GM10248 (cell line): ENCODE measurements around the gene KCNT1.

Experiments
- CTCF ChIA-PET: fragments of 300-600 bp; sonication (Branson Sonifier 250); formaldehyde crosslinking; extraction: SDS; loops from one replicate; lab custom pipeline; 2021; ENCODE audit warnings: antibody characterized with exemption; lab: Yijun Ruan, JAX
- POLR2A ChIA-PET: fragments of 350-650 bp; sonication (Branson Sonifier 250); formaldehyde crosslinking; extraction: SDS; loops from one replicate; lab custom pipeline; 2020; ENCODE audit warnings: antibody characterized with exemption; lab: Yijun Ruan, JAX
- DNase-seq: peaks from one replicate; pipeline ENCODE4 v3.0.0; 2012; ENCODE audit errors: extremely low spot score
- TF ChIP-seq, protein P1 (sequence below): IDR thresholded peaks from 2 replicates; pipeline ENCODE4 v1.5.1; 2012; ENCODE audit warnings: mild to moderate bottlenecking, low read depth; ENCODE audit errors: extremely low read depth, missing control alignments, control extremely low read depth

The KCNT1 gene

DNA sequence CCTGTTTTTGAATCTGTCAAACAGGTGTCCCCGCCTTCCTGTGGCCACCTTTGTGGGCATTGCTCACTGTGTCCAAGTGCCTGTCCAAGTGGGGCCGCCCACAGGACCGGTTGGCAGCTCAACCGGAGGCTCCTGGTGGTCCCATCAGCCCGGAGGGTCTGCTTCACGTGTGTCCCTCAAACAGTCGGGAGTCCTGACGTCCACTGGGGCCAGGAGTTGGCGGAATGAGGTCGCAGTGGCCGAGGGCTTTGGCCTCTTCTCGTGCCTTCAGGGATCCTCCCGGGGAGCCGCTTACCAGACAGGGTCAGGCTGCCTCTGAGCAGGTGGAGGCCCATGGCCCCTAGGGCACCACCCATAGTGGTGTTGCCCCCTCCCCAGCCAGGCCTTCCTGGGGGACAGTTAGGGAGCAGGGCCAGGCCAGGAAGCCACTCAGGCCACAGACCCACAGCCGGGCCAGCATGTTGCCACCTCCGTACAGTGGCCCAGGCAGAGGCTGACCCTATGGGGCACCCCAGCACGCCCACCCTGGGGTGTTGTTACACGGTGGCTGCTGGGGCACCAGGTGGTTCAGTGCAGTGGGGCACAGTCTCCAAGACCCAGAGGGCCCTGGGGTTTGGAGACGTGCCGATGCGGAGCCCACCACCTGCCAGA is 69.5 kb downstream of the KCNT1 start:
- ChIA-PET CTCF (no interaction called here), POLR2A (no interaction called here)
- TF ChIP-seq, protein P1, sequence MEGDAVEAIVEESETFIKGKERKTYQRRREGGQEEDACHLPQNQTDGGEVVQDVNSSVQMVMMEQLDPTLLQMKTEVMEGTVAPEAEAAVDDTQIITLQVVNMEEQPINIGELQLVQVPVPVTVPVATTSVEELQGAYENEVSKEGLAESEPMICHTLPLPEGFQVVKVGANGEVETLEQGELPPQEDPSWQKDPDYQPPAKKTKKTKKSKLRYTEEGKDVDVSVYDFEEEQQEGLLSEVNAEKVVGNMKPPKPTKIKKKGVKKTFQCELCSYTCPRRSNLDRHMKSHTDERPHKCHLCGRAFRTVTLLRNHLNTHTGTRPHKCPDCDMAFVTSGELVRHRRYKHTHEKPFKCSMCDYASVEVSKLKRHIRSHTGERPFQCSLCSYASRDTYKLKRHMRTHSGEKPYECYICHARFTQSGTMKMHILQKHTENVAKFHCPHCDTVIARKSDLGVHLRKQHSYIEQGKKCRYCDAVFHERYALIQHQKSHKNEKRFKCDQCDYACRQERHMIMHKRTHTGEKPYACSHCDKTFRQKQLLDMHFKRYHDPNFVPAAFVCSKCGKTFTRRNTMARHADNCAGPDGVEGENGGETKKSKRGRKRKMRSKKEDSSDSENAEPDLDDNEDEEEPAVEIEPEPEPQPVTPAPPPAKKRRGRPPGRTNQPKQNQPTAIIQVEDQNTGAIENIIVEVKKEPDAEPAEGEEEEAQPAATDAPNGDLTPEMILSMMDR: no peak
- no peak for DNase-seq

DNA sequence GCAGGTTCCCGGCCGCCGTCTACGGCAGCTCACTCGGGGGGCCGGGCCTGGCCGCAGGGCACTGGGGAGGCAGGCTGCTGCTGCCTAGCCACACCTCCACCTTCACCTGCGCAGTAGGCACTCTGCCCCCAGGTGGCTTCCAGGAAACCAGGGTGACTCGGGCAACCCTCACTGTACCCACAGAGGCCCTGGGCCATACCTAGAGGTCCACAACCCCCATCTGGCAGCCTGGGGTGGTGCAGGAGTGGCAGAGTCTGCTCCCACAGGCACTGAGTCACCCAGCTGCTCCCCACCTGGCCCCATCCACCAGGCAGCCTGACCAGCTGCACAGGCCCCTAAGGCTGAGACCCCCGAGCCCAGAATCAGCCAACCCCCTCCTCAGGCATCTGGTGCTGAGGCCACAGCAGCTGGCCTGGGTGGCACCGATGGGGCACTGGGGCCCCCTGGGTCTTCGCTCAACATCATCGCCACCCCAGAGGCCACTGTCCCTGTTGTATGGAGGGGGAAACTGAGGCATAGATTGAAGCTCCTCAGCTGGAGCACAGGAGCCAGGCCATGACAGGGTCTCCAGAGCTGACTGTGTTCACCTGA is 70.2 kb downstream of the KCNT1 start:
- TF ChIP-seq, protein P1: no peak
- CTCF ChIA-PET: no interaction called here
- no peak for DNase-seq
- POLR2A ChIA-PET: no interaction called here

DNA sequence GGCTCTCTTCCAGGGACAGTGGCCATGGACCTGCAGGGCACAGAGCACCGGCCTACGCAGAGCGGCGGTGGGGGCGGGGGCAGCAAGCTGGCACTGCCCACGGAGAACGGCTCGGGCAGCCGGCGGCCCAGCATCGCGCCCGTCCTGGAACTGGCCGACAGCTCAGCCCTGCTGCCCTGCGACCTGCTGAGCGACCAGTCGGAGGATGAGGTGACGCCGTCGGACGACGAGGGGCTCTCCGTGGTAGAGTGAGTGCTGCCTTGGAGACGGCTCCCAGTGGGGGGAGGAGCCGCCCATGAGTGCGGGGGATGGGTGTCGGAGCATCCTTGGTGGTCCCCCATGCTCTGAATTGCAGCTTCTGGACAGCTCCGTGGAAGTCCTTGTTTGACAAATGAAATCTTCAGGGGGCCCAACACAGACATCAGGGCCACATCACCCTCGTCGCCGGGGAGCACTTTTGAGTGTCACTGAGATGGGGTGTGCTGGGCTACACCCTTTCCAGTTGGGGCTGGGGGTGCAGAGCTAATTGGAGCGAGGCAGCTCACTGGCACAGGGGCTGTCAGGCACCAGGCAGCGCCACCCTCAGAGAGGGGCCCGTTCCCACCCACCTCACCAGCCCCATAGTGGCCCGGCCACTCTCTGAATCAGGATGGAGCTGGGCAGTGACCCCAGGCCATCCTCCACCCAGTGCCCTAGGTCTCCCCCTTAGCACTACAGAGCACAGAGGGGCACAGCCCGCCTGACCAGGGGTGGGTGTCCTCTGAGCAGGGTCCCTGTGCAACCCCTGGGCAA is 70.9 kb downstream of the KCNT1 start:
- ChIA-PET CTCF (no interaction called here), POLR2A (no interaction called here)
- TF ChIP-seq, protein P1: no peak
- DNase-seq: no peak

DNA sequence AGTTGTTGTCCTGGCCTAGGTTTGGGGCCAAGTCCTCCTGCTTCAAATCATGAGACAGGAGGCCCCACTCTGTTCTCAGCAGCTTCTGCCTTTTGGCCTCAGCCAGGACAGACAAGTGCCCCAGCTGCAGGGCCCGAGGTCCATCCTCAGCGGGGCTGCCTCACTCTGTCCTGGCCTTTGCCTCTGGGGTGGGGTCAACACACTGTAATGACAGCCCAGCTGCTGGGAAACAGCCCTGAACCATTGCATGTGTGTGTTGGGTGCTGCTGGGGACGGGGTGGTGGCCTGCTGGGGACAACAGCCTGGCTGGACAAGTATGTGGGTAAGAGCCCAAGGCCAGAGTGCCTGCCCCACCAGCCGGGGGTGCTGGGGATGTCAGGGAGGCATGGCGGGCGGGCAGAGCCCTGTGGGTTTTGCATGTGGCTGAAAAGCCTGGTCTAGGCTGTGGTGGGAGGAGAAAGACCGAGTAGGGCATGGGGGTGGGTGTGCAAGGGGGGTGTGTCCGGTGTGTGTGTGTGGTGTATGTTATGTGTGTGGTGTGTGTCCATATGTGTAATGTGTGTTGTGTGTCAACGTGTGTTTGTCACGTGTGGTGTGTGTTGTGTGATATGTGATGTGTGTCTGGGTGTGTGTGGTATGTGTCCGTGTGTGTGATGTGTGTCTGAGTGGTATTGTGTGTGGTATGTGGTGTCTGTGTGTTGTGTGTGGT is 71.7 kb downstream of the KCNT1 start:
- POLR2A ChIA-PET: no interaction called here
- CTCF ChIA-PET: no interaction called here
- DNase-seq: no peak
- TF ChIP-seq, protein P1: no peak

DNA sequence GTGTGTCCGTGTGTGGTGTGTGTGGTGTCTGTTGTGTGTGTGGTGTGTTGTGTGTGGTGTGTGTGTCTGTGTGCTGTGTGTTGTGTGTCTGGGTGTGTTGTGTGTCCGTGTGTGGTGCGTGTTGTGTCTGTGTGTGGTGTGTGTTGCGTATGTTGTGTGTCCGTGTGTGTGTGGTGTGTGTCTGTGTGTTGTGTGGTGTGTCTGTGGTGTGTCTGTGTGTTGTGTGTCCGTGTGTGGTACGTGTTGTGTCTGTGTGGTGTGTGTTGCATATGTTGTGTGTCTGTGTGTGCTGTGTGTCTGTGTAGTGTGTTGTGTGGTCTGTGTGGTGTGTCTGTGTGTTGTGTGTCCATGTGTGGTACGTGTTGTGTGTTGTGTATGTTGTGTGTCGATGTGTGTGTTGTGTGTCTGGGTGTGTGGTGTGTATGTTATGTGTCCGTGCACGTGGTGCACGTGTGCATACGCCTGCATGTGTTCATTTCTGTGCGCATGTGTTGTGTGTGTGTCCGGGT is 72.3 kb downstream of the KCNT1 start:
- POLR2A ChIA-PET: no interaction called here
- CTCF ChIA-PET: no interaction called here
- no peak for DNase-seq
- TF ChIP-seq, protein P1: no peak
